Fibroblast of lung (primary cell): ENCODE data around the gene FKBP1A.

Source experiments
- CTCF ChIP-seq, 2 donors: IDR thresholded peaks in 1 of 2; conservative IDR thresholded peaks in 1 of 2; 1 replicate in 1 of 2; 2 replicates in 1 of 2; pipeline ENCODE4 v1.5.1; 2011 to 2012; ENCODE audit warnings: low read length in 2 of 2, control low read depth in 1 of 2, inconsistent platforms in 1 of 2, low read depth in 1 of 2, mild to moderate bottlenecking in 1 of 2
- EZH2 ChIP-seq: IDR thresholded peaks from 2 replicates; pipeline ENCODE4 v1.5.1; 2012; ENCODE audit warnings: low read length, control low read depth, mild to moderate bottlenecking; ENCODE audit errors: missing control alignments

DNA sequence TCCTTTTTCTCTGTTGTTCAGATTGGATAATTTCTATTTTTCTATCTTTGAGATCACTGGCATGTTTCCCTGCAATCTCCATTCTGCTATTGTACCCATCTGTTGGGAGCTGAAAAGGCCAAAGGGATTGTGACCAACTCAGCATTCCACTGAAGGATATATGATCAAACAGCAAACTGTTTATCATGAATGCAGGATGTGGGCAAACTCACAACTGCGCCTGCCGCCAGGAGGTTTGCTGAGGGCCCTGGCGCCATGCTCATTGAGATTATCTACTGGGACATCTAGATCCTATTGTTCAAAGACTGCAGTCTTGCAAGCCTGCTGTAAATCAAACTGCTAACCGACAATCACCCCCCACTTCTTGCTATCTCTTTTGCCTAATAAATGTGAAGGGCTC, 3.8 kb upstream of the FKBP1A start:
- TF ChIP-seq CTCF (conservative IDR thresholded peaks at IDR 0.05 in 1 of 2, IDR thresholded peaks at IDR 0.05 in 1 of 2; ENCODE audit: low read depth in 1 of 2, low read length in 2 of 2): no peak
- TF ChIP-seq EZH2: no peak
